SK-N-SH (cell line): Measurements from ENCODE around the gene KDM1A. TPM values are rescaled to one million over a fixed set of nuclear protein-coding genes. Genes with fewer than 3 reads are reported as not detected.

ENCODE experiments used
- CTCF ChIA-PET: fragments of 300-600, 350-600 bp; formaldehyde crosslinking; extraction: SDS; loops from one replicate; lab custom pipeline; 2021; lab: Yijun Ruan, JAX
- POLR2A ChIA-PET: fragments of 350-600 bp; sonication (Branson Sonifier 250); formaldehyde crosslinking; extraction: SDS; loops from one replicate; lab custom pipeline; 2020; ENCODE audit warnings: antibody characterized with exemption, inconsistent platforms; lab: Yijun Ruan, JAX
- DNase-seq: peaks from one replicate; pipeline ENCODE4 v3.0.0; 2012
- H2AFZ ChIP-seq: fragments of 200-600 bp; sonication (generic); 2 replicates; pipeline ENCODE4 v1.8.1; 2016; ENCODE audit warnings: antibody characterized with exemption, mild to moderate bottlenecking, low read depth
- H3F3A ChIP-seq: fragments of 200-600 bp; sonication (generic); replicated peaks from 2 replicates; pipeline ENCODE3; 2016; ENCODE audit warnings: antibody characterized with exemption, mild to moderate bottlenecking; ENCODE audit not compliant: insufficient read depth
- H3K27ac ChIP-seq, 2 experiments: fragments of 200-500 bp in 1 of 2; fragments of 200-600 bp in 1 of 2; sonication (Bioruptor generic) in 1 of 2; sonication (generic), shearing (Covaris generic) in 1 of 2; 2 replicates each; pipeline versions ENCODE4 v1.5.1 to v1.6.1; 2014 to 2016; ENCODE audit warnings: low read depth in 2 of 2, inconsistent platforms in 1 of 2, low read length in 1 of 2, mild to moderate bottlenecking in 1 of 2, mixed read lengths in 1 of 2
- H3K27me3 ChIP-seq: fragments of 200-600 bp; sonication (generic), shearing (Covaris generic); 2 replicates; pipeline ENCODE4 v1.6.1; 2016; ENCODE audit warnings: mixed run types; ENCODE audit not compliant: insufficient read depth
- H3K36me3 ChIP-seq, 2 experiments: fragments of 200-500 bp in 1 of 2; fragments of 200-600 bp in 1 of 2; sonication (Bioruptor generic) in 1 of 2; sonication (generic) in 1 of 2; replicated peaks in 1 of 2; 2 replicates each; pipeline versions ENCODE3 to v1.5.1; 2014 to 2016; ENCODE audit warnings: low read length in 1 of 2, mild to moderate bottlenecking in 1 of 2; ENCODE audit not compliant: insufficient read depth in 2 of 2, control insufficient read depth in 1 of 2
- H3K4me1 ChIP-seq, 2 experiments: fragments of 200-500 bp in 1 of 2; fragments of 200-600 bp in 1 of 2; sonication (Bioruptor generic) in 1 of 2; sonication (generic), shearing (Covaris generic) in 1 of 2; 2 replicates each; pipeline versions ENCODE4 v1.5.1 to v1.6.1; 2014 to 2016; ENCODE audit warnings: low read depth in 1 of 2, low read length in 1 of 2, mixed run types in 1 of 2; ENCODE audit not compliant: insufficient read depth in 2 of 2, control insufficient read depth in 1 of 2
- H3K4me2 ChIP-seq: fragments of 200-600 bp; sonication (generic), shearing (Covaris generic); 2 replicates; pipeline ENCODE4 v1.6.1; 2017; ENCODE audit warnings: mixed run types
- H3K4me3 ChIP-seq, 2 experiments: fragments of 200-500 bp in 1 of 2; fragments of 200-600 bp in 1 of 2; sonication (Bioruptor generic) in 1 of 2; sonication (generic), shearing (Covaris generic) in 1 of 2; 2 replicates each; pipeline versions ENCODE4 v1.5.1 to v1.8.1; 2014 to 2016; ENCODE audit warnings: low read depth in 2 of 2, inconsistent platforms in 1 of 2, low read length in 1 of 2, mild to moderate bottlenecking in 1 of 2, mixed read lengths in 1 of 2, moderate library complexity in 1 of 2
- H3K79me2 ChIP-seq: fragments of 200-600 bp; sonication (generic); 2 replicates; pipeline ENCODE4 v1.8.1; 2017; ENCODE audit warnings: mild to moderate bottlenecking; ENCODE audit not compliant: insufficient read depth
- H3K9ac ChIP-seq: fragments of 200-600 bp; sonication (generic); 2 replicates; pipeline ENCODE4 v1.6.1; 2017; ENCODE audit warnings: mixed run types
- H3K9me2 ChIP-seq: fragments of 200-600 bp; sonication (generic); 2 replicates; pipeline ENCODE4 v1.6.1; 2017; ENCODE audit warnings: mixed run types
- H3K9me3 ChIP-seq: fragments of 200-600 bp; sonication (generic); 2 replicates; pipeline ENCODE4 v1.6.1; 2017; ENCODE audit warnings: mixed run types, mild to moderate bottlenecking, moderate library complexity
- H4K20me1 ChIP-seq: fragments of 200-600 bp; sonication (generic); 2 replicates; pipeline ENCODE4 v1.6.1; 2017; ENCODE audit warnings: mild to moderate bottlenecking, mixed run types; ENCODE audit not compliant: insufficient read depth
- ELF1 ChIP-seq: IDR thresholded peaks from 2 replicates; pipeline ENCODE4 v1.4.0; 2012
- GABPA ChIP-seq: IDR thresholded peaks from 2 replicates; pipeline ENCODE4 v1.4.0; 2012; ENCODE audit warnings: low read depth, mild to moderate bottlenecking
- JUND ChIP-seq: IDR thresholded peaks from 2 replicates; pipeline ENCODE4 v1.4.0; 2012
- MEF2A ChIP-seq: IDR thresholded peaks from 2 replicates; pipeline ENCODE4 v1.4.0; 2012; ENCODE audit warnings: low read depth, borderline replicate concordance
- MXI1 ChIP-seq: IDR thresholded peaks from 2 replicates; pipeline ENCODE4 v1.6.1; 2012; ENCODE audit warnings: mild to moderate bottlenecking, low read depth, low read length, improper control_type of control experiment
- NRF1 ChIP-seq: IDR thresholded peaks from 2 replicates; pipeline ENCODE4 v1.6.1; 2012; ENCODE audit warnings: low read depth, mild to moderate bottlenecking, low read length
- POLR2AphosphoS5 ChIP-seq: IDR thresholded peaks from 2 replicates; pipeline ENCODE4 v1.6.1; 2012; ENCODE audit warnings: low read depth, low read length
- RAD21 ChIP-seq: IDR thresholded peaks from 2 replicates; pipeline ENCODE4 v1.6.1; 2012; ENCODE audit warnings: mild to moderate bottlenecking, low read length
- RCOR1 ChIP-seq: fragments of 150-350 bp; IDR thresholded peaks from 2 replicates; pipeline ENCODE4 v1.6.1; 2017; ENCODE audit warnings: antibody characterized with exemption, low read length
- RFX5 ChIP-seq: IDR thresholded peaks from 2 replicates; pipeline ENCODE4 v1.6.1; 2012; ENCODE audit warnings: mild to moderate bottlenecking, improper control_type of control experiment, low read length
- RXRA ChIP-seq: IDR thresholded peaks from 2 replicates; pipeline ENCODE4 v1.4.0; 2012; ENCODE audit warnings: low read depth, mild to moderate bottlenecking, borderline replicate concordance
- TAF1 ChIP-seq: IDR thresholded peaks from 2 replicates; pipeline ENCODE4 v1.6.1; 2012; ENCODE audit warnings: low read depth, mild to moderate bottlenecking, low read length, moderate library complexity, borderline replicate concordance
- TEAD4 ChIP-seq: IDR thresholded peaks from 2 replicates; pipeline ENCODE4 v1.4.0; 2012; ENCODE audit warnings: mild to moderate bottlenecking, borderline replicate concordance; ENCODE audit not compliant: insufficient read depth
- YY1 ChIP-seq: IDR thresholded peaks from 2 replicates; pipeline ENCODE4 v1.4.0; 2012; ENCODE audit warnings: low read depth, mild to moderate bottlenecking
- polyA plus RNA-seq, 3 experiments: library from polyadenylated mRNA; depleted of rRNA; stranded (reverse); fragments of >200 nt; gene quantifications; 2 replicates each; pipeline ENCODE4 v1.2.3, GENCODE V29; 2012
- TF ChIP-seq, protein P1 (sequence below): fragments of 150-350 bp; IDR thresholded peaks from 2 replicates; pipeline ENCODE4 v1.6.1; 2017; ENCODE audit warnings: antibody characterized with exemption, low read length, low read depth, borderline replicate concordance
- TF ChIP-seq, protein P2 (sequence below): fragments of 200-600 bp; sonication (generic); IDR thresholded peaks from 2 replicates; pipeline ENCODE4 v1.6.1; 2017; ENCODE audit warnings: antibody characterized with exemption, mild to moderate bottlenecking, moderate library complexity
- TF ChIP-seq, protein P3 (sequence below): IDR thresholded peaks from 2 replicates; pipeline ENCODE4; 2012
- TF ChIP-seq, protein P4 (sequence below): IDR thresholded peaks from 2 replicates; pipeline ENCODE4 v1.4.0; 2012; ENCODE audit warnings: low read depth, borderline replicate concordance
- TF ChIP-seq, protein P5 (sequence below): IDR thresholded peaks from 2 replicates; pipeline ENCODE4 v1.6.1; 2012; ENCODE audit warnings: mild to moderate bottlenecking, low read depth, low read length, moderate library complexity
- TF ChIP-seq, protein P6 (sequence below): IDR thresholded peaks from 2 replicates; pipeline ENCODE4 v1.4.0; 2012; ENCODE audit warnings: low read depth

Gene KDM1A
- polyA plus RNA-seq, 1 of the 3 experiments (the other 2 are of a cell fraction): 71.0 TPM

DNA sequence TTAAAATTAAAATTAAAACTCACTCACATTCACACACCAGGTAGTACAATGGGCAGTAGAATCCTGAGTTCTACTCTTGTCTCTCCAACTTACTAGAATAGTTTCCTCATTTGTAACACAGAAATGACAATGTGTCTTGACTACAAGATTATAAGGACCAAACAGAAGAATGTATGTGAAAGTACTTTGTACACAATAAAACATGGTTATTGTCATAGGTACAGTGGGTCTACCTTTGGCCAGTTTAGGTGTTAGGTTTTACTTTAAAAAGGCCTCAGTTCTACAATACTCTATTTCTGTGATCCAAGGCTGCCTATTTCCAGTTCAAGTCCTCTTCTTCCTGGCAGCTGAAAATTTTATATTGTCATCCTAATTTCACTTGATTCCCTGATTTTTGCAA lies 99.1 kb downstream of the KDM1A start:
- DNase-seq: no peak
- no peaks in the 10 kb centered on the region for H3K36me3 ChIP-seq
- H2AFZ ChIP-seq: no peak overlapping the region
- ChIA-PET POLR2A (interaction anchor here (0.6 to 1.4 kb wide), 2 partner anchors 9 to 435 kb away, joined by 3 to 4 read pairs; no protein-coding TSS in a partner anchor), CTCF (interaction anchor here (1.1 to 5.7 kb wide), 5 partner anchors 10 to 154 kb away, joined by 3 to 32 read pairs (median 4); no protein-coding TSS in a partner anchor)
- no peak overlapping the region for H3K4me3 ChIP-seq
- H3K9me2 ChIP-seq: no peaks in the 10 kb centered on the region
- H3K79me2 ChIP-seq: peaks cover 98% of the 10 kb centered on the region
- H3K9me3 ChIP-seq: no peaks in the 10 kb centered on the region
- peaks cover 6 to 10% of the 10 kb centered on the region in 2 experiments; a peak in 3 of 4 replicates for H3K4me1 ChIP-seq
- no peak overlapping the region for H3K9ac ChIP-seq
- H3K27ac ChIP-seq: no peak overlapping the region
- H3K27me3 ChIP-seq: no peaks in the 10 kb centered on the region
- TF ChIP-seq YY1: no peak
- no peak for TF ChIP-seq RFX5
- no peak for TF ChIP-seq TAF1
- no peak for TF ChIP-seq MEF2A
- TF ChIP-seq, protein P1, sequence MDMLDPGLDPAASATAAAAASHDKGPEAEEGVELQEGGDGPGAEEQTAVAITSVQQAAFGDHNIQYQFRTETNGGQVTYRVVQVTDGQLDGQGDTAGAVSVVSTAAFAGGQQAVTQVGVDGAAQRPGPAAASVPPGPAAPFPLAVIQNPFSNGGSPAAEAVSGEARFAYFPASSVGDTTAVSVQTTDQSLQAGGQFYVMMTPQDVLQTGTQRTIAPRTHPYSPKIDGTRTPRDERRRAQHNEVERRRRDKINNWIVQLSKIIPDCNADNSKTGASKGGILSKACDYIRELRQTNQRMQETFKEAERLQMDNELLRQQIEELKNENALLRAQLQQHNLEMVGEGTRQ: no peak
- TF ChIP-seq, protein P2, sequence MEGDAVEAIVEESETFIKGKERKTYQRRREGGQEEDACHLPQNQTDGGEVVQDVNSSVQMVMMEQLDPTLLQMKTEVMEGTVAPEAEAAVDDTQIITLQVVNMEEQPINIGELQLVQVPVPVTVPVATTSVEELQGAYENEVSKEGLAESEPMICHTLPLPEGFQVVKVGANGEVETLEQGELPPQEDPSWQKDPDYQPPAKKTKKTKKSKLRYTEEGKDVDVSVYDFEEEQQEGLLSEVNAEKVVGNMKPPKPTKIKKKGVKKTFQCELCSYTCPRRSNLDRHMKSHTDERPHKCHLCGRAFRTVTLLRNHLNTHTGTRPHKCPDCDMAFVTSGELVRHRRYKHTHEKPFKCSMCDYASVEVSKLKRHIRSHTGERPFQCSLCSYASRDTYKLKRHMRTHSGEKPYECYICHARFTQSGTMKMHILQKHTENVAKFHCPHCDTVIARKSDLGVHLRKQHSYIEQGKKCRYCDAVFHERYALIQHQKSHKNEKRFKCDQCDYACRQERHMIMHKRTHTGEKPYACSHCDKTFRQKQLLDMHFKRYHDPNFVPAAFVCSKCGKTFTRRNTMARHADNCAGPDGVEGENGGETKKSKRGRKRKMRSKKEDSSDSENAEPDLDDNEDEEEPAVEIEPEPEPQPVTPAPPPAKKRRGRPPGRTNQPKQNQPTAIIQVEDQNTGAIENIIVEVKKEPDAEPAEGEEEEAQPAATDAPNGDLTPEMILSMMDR: no peak
- no peak for TF ChIP-seq RCOR1
- TF ChIP-seq RXRA: no peak
- TF ChIP-seq GABPA: no peak
- TF ChIP-seq, protein P3, sequence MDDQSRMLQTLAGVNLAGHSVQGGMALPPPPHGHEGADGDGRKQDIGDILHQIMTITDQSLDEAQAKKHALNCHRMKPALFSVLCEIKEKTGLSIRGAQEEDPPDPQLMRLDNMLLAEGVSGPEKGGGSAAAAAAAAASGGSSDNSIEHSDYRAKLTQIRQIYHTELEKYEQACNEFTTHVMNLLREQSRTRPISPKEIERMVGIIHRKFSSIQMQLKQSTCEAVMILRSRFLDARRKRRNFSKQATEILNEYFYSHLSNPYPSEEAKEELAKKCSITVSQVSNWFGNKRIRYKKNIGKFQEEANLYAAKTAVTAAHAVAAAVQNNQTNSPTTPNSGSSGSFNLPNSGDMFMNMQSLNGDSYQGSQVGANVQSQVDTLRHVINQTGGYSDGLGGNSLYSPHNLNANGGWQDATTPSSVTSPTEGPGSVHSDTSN: no peak
- no peak for TF ChIP-seq RAD21
- TF ChIP-seq TEAD4: no peak
- TF ChIP-seq, protein P4, sequence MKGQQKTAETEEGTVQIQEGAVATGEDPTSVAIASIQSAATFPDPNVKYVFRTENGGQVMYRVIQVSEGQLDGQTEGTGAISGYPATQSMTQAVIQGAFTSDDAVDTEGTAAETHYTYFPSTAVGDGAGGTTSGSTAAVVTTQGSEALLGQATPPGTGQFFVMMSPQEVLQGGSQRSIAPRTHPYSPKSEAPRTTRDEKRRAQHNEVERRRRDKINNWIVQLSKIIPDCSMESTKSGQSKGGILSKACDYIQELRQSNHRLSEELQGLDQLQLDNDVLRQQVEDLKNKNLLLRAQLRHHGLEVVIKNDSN: no peak
- TF ChIP-seq POLR2AphosphoS5: no peak
- no peak for TF ChIP-seq NRF1
- no peak for TF ChIP-seq MXI1
- TF ChIP-seq, protein P5, sequence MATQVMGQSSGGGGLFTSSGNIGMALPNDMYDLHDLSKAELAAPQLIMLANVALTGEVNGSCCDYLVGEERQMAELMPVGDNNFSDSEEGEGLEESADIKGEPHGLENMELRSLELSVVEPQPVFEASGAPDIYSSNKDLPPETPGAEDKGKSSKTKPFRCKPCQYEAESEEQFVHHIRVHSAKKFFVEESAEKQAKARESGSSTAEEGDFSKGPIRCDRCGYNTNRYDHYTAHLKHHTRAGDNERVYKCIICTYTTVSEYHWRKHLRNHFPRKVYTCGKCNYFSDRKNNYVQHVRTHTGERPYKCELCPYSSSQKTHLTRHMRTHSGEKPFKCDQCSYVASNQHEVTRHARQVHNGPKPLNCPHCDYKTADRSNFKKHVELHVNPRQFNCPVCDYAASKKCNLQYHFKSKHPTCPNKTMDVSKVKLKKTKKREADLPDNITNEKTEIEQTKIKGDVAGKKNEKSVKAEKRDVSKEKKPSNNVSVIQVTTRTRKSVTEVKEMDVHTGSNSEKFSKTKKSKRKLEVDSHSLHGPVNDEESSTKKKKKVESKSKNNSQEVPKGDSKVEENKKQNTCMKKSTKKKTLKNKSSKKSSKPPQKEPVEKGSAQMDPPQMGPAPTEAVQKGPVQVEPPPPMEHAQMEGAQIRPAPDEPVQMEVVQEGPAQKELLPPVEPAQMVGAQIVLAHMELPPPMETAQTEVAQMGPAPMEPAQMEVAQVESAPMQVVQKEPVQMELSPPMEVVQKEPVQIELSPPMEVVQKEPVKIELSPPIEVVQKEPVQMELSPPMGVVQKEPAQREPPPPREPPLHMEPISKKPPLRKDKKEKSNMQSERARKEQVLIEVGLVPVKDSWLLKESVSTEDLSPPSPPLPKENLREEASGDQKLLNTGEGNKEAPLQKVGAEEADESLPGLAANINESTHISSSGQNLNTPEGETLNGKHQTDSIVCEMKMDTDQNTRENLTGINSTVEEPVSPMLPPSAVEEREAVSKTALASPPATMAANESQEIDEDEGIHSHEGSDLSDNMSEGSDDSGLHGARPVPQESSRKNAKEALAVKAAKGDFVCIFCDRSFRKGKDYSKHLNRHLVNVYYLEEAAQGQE: no peak
- TF ChIP-seq, protein P6, sequence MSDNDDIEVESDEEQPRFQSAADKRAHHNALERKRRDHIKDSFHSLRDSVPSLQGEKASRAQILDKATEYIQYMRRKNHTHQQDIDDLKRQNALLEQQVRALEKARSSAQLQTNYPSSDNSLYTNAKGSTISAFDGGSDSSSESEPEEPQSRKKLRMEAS: no peak
- TF ChIP-seq JUND: no peak
- no peak for TF ChIP-seq ELF1
- H4K20me1 ChIP-seq: peaks cover 45% of the 10 kb centered on the region
- peaks cover 12% of the 10 kb centered on the region for H3F3A ChIP-seq
- H3K4me2 ChIP-seq: no peak overlapping the region
